Measurements from ENCODE around the gene LBX2.

DNA sequence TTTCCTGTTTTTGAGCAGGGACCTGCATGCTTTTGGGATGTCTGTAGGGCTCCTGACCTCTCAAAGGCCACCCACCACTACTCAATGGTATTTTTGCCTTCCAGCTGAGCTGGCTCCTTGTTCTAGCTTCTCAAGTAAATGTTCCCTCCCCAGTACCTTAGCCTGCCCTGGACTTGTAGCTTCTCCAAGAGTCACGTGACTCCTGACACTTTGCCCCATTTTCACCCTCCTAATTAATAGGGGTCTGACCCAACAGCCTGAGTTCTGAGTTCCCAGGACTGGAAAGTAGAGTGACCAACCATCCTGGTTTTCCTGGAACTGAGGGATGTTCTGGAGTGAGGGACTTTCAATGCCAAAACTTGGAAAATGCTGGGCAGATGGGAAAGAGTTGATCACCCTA, 4.0 kb downstream of the LBX2 start:
- TF ChIP-seq, protein P1, sequence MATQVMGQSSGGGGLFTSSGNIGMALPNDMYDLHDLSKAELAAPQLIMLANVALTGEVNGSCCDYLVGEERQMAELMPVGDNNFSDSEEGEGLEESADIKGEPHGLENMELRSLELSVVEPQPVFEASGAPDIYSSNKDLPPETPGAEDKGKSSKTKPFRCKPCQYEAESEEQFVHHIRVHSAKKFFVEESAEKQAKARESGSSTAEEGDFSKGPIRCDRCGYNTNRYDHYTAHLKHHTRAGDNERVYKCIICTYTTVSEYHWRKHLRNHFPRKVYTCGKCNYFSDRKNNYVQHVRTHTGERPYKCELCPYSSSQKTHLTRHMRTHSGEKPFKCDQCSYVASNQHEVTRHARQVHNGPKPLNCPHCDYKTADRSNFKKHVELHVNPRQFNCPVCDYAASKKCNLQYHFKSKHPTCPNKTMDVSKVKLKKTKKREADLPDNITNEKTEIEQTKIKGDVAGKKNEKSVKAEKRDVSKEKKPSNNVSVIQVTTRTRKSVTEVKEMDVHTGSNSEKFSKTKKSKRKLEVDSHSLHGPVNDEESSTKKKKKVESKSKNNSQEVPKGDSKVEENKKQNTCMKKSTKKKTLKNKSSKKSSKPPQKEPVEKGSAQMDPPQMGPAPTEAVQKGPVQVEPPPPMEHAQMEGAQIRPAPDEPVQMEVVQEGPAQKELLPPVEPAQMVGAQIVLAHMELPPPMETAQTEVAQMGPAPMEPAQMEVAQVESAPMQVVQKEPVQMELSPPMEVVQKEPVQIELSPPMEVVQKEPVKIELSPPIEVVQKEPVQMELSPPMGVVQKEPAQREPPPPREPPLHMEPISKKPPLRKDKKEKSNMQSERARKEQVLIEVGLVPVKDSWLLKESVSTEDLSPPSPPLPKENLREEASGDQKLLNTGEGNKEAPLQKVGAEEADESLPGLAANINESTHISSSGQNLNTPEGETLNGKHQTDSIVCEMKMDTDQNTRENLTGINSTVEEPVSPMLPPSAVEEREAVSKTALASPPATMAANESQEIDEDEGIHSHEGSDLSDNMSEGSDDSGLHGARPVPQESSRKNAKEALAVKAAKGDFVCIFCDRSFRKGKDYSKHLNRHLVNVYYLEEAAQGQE (IDR thresholded peaks at IDR 0.05; ENCODE audit: unreplicated experiment), result no peak
- TF ChIP-seq, protein P2, sequence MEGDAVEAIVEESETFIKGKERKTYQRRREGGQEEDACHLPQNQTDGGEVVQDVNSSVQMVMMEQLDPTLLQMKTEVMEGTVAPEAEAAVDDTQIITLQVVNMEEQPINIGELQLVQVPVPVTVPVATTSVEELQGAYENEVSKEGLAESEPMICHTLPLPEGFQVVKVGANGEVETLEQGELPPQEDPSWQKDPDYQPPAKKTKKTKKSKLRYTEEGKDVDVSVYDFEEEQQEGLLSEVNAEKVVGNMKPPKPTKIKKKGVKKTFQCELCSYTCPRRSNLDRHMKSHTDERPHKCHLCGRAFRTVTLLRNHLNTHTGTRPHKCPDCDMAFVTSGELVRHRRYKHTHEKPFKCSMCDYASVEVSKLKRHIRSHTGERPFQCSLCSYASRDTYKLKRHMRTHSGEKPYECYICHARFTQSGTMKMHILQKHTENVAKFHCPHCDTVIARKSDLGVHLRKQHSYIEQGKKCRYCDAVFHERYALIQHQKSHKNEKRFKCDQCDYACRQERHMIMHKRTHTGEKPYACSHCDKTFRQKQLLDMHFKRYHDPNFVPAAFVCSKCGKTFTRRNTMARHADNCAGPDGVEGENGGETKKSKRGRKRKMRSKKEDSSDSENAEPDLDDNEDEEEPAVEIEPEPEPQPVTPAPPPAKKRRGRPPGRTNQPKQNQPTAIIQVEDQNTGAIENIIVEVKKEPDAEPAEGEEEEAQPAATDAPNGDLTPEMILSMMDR (conservative IDR thresholded peaks at IDR 0.05; ENCODE audit: low read depth in 2 of 2), result no peak
- TF ChIP-seq POLR2AphosphoS5 (IDR thresholded peaks at IDR 0.05; ENCODE audit: low read depth), result no peak
- no peak for TF ChIP-seq EZH2 (IDR thresholded peaks at IDR 0.05; ENCODE audit: low read depth, unreplicated experiment)
- no peak for TF ChIP-seq JUNB (IDR thresholded peaks at IDR 0.05; ENCODE audit: unreplicated experiment)
- TF ChIP-seq NANOG (IDR thresholded peaks at IDR 0.05; ENCODE audit: borderline replicate concordance), result no peak
- TF ChIP-seq EZH2phosphoT487 (IDR thresholded peaks at IDR 0.05; ENCODE audit: unreplicated experiment), result no peak
